Right ventricle myocardium superior (tissue), 1 donor: Measurements from ENCODE around the gene FABP6. TPM values are rescaled to one million over a fixed set of nuclear protein-coding genes. Genes with fewer than 3 reads are reported as not detected.
"Not testable (repeated sequence)": the region's sequence is repeated elsewhere in the genome, so short reads cannot be mapped to it uniquely, and the experiment has no call there.

Source experiments
- ATAC-seq: fragments of 200-7000 bp; cut with Tn5 transposase; one replicate; pipeline ENCODE4 v1.9.1; 2020; ENCODE audit warnings: mild to moderate bottlenecking; ENCODE audit not compliant: poor library complexity
- DNase-seq: peaks from one replicate; pipeline ENCODE4 v3.0.0-alpha.2; 2020
- intact Hi-C: fragments of 100-400 bp; cut with DNase I; formaldehyde crosslinking; loops from one replicate; pipeline ENCODE4 v1.11.2; 2022
- total RNA-seq: library from RNA; stranded (reverse); fragmentation: NEBNext Ultra II Directional; extraction: Animal tissue kit (Norgen Biotek cat#: 25700); gene quantifications from one replicate; pipeline ENCODE4 v1.2.1, GENCODE V29; 2021
- donor health status: DM: no; HTN: yes; CAD: no; lungs with severe emphysema.

Gene FABP6
- total RNA-seq, 1 donor from 2014 or later = 3.4 TPM

- ATAC-seq (no peak), DNase-seq (no peak)
- intact Hi-C loops = no loop called here
These were observed 18.7 kb upstream of the FABP6 start for GRCh38 chr5:160210606-160211005.

DNA sequence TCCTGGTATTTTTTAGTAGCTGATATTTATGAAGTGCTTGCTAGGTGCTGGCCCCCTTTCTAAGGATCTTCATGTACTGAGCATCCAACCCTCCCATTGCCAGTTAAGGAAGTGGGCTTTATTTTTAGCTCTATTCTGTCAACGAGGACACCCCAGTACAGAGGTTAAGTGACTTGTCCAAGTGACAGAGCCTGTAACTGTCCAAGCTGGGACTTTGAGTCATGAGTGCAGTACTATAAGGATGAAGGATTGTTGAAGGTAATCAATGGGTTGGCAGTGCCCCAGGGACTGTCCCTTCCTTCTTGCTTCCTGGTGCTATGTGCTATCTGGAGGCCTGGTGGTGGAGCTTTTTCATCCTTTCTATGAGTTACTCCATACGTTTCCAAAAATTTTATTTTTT, 18.0 kb upstream of the FABP6 start:
- intact Hi-C loops = no loop called here
- ATAC-seq (peak; percentile 83), DNase-seq (no peak)

DNA sequence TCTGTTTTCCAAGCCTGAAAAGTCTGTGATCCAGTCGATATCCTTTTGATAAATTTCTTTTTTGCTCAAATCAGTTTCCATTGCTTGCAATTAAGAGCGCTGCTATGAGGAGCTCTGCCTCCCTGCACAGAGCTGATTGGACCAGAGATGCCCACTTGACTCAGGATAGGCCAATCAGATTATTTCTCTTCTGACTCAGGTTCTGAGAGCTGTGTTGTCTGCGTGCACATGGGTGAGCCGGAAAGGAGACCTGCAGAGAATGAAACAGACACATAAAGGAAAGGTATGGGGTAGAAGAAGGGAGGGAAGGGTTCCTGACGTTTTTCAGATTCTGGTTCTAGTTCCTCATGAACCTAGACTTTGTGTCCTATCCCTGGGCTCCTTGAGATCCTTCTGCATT, 15.8 kb upstream of the FABP6 start:
- intact Hi-C loops = no loop called here
- no peak for ATAC-seq
- no peak for DNase-seq

DNA sequence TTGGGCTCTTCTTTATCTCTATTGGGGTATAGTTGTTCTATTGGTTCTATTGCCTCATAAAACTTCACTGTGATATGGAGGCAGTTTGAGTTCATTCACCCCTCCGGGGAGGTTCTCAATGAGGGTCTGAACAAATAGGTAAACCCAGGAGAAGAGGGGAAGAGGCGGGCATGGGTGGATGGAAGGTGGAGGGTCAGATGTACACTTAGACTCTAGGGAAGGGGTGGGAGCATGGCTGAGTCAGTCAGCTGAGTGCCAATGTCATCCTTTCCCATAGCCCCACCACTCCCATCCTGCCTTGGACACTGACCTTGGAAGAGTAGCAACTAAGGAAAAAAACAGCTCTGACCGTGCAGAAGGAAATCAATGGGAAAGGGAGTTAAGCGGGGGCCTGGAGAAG, 9.9 kb upstream of the FABP6 start:
- DNase-seq (no peak), ATAC-seq (no peak)
- intact Hi-C loops = no loop called here

GRCh38 chr5:160221082-160221481, 8.2 kb upstream of the FABP6 start:
- intact Hi-C loops = no loop called here
- ATAC-seq = no peak
- no peak for DNase-seq

DNA sequence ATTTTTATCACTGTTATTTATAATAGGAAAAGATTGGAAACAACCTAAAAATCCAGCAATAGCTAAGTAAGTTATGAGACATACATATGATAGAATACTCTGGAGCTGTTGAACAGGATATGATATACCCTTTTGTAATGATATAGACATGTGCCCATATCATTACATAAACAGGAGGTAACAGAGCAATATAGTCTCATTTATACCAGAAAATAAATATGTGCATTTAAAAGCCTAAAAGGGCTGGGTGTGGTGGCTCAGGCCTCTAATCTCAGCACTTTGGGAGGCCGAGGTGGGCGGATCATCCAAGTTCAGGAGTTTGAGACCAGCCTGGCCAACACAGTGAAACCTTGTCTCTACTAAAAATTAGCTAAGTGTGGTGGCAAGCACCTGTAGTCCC, 2.3 kb upstream of the FABP6 start:
- ATAC-seq (no peak), DNase-seq (no peak)
- intact Hi-C loops = no loop called here

- ATAC-seq (no peak), DNase-seq (peak; percentile 28)
These were observed 1.6 kb downstream of the FABP6 start for GRCh38 chr5:160230686-160231527.

DNA sequence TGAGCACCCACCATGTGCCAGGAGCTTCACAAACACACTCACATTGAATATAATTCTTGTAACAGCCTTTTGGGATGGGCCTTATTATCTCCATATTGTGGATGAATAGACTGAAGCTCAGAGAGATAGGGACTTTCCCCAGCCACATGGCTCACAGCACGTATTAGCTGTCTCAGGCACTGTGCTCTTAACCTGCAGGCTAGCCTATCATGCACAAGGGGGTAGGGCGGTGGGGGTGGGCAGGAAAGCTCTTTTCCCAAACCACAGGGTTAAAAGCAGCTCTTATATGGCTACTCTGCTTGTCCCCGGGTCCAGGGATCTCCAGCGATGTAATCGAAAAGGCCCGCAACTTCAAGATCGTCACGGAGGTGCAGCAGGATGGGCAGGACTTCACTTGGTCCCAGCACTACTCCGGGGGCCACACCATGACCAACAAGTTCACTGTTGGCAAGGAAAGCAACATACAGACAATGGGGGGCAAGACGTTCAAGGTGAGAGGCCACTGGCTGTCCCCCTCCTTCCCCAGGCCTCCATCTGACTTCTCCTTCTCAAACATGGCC, 2.6 kb downstream of the FABP6 start:
- ATAC-seq = no peak
- no peak for DNase-seq
- intact Hi-C loops = no loop called here

More at GRCh38 chr5:160230686-160231527, 1.6 kb downstream of the FABP6 start:
- intact Hi-C loops = no loop called here

- ATAC-seq = no peak
- peak; percentile 11 for DNase-seq
- intact Hi-C loops = no loop called here
These were observed 3.9 kb downstream of the FABP6 start for GRCh38 chr5:160233215-160233614.

DNA sequence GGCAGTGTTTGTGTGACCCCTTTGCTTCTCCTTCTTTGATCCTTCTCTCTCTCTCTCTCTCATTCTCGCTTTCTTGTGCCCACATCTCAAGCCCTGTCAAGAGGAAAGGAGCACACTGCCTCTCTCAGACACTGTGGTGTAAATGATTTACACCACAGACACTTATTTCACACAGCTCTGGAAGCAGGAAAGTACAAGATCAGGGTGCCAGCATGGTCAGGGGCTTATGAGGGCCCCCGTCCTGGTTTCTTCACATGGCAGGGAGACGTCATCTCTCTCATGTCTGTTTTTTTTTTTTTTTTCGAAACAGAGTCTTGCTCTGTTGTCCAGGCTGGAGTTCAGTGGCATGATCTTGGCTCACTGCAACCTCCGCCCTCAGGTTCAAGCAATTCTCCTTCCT, 6.4 kb downstream of the FABP6 start:
- ATAC-seq = no peak
- intact Hi-C loops = no loop called here
- DNase-seq = no peak

- ATAC-seq (no peak), DNase-seq (no peak)
- intact Hi-C loops = no loop called here
These were observed 8.3 kb downstream of the FABP6 start for GRCh38 chr5:160237571-160238093.

DNA sequence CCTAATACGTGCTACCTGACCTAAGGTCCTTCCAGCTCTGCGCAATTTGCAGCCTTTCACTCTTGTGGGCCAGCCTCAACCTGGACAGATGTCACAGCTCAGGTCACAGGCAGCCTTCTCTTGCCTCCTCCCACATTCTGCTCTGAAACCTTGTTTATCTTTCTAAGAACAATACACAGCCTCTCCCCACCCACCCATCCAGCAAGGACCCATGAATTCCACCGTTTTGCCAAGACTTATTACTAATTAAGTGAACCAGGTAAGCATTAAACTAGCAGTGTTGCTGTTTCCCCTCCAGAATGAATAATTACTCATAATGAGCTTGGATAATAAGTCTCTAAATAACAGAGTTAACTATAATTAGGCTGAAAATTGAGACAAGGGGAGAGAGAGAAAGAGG, 11.0 kb downstream of the FABP6 start:
- DNase-seq (no peak), ATAC-seq (no peak)
- intact Hi-C loops = no loop called here

GRCh38 chr5:160242145-160242544, 12.8 kb downstream of the FABP6 start:
- no peak for DNase-seq
- intact Hi-C loops = no loop called here
- no peak for ATAC-seq

DNA sequence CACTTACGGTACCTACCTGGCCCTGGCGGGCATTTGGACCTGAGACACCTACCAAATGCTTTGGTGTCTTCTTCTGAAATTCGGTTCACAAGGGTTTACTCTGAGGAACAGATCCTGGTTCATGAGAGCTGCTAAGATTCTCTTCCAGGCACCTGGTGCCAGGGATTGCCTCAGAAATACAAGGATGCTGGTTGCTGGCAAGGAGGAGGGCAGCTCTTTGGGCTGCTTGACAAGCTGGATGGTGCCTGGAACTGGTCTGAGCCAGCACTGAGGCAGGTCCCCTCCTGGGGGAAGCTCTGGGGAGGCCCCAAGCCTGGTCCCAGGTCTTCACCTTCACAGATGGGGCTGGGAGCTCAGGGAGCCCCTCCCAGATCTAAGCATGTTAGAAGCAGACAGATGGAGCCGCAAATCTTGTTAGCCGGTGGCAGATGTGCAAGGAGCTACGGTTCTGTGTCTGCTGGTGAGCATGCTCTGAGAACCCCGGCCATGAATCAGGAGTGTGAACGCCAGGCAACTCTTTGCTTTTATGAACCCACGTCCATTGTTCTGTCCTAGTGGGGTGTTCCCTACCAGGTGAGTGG, 16.3 kb downstream of the FABP6 start:
- ATAC-seq = no peak
- intact Hi-C loops = no loop called here

GRCh38 chr5:160249570-160249969, 20.3 kb downstream of the FABP6 start:
- ATAC-seq, DNase-seq, intact Hi-C loops: not testable (repeated sequence)

More for the DNA sequence above, 16.3 kb downstream of the FABP6 start:
- DNase-seq = no peak

DNA sequence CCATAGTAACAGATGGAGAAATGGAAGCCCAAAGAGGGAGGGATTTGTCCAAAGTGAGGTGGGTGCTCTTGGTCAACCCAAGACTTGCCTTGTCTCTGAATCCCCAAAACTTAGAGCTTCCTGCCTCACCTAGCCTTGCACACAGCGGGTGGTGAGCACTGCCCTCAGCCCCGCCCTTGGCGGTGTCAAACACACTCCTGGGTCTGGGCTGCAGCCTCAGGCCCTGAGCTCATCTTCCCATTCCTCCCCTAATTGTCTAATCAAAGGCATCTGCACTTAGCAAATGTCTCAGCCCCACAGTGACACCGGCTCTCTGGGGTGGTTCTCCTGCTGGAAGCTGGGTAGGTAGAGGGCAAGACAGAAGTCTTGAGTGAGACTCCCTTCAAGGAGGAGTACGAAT, 20.9 kb downstream of the FABP6 start:
- ATAC-seq = no peak
- no peak for DNase-seq
- intact Hi-C loops = no loop called here

DNA sequence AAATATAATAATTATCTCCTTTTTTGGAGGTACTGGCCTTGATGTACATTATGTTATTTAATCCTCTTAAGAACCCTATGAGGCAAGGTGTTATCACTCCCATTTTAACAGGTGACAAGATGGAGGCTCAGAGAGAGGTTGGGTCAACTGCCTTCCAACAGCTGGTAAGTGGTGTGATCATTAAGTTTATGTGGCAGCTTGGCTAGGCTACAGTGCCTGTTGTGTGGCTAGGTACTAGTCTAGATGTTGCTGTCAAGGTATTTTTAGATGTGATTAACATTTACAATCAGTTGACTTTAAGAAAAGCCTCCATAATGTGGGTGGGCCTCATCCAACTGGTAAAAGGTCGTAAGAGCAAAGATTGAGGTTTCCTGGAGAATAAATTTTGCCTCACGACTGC, 21.5 kb downstream of the FABP6 start:
- intact Hi-C loops = no loop called here
- no peak for ATAC-seq
- no peak for DNase-seq

GRCh38 chr5:160251406-160252155, 22.3 kb downstream of the FABP6 start:
- no peak for ATAC-seq
- no peak for DNase-seq
- intact Hi-C loops = no loop called here

DNA sequence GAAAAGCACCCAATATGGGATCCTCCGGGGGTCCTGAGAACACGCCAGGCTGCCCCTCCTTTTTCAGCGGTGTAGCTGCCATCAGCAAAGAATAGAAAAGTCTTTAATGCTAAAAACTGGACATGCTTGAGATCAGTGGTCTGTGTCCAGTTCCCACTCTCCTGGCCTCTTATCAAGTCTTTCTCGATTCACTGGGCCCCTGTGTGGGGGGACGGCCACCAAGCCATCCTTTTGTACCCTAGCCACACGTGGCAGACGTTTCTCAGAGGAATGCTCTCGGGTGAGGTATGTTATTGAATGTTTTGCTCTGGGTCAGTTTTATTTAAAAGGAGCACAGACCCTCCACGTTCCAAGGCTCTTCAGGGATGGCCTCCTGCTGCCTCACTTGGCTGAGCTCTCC, 23.6 kb downstream of the FABP6 start:
- ATAC-seq = no peak
- intact Hi-C loops = no loop called here
- no peak for DNase-seq
